Measurements from ENCODE around the gene ITPR3. TPM values are rescaled to one million over a fixed set of nuclear protein-coding genes. Genes with fewer than 3 reads are reported as not detected.

Gene ITPR3
- total and polyA plus RNA-seq, 3 donors from 2014 or later: 58.2 to 146 (median 80.3) TPM

DNA sequence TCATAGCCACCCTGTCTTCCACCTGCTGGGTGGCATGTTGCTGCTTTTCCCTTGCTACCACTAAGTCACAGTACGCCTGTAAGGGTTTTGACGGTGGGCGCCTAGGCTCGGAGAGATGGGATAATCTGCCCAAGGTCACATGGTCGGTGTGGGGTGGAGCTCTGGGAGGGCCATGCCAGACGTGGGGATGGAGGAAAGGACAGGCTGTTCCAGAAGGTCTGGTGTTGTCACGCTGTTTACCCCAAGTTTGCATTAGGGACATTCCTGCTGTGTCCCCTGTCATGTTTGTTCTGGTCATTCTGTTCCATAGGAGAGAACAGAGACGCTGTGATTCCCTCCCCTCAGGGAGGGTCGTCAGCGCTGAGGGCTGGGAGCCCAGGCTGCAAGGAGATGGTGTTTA, 109.5 kb downstream of the ITPR3 start:
- Histone ChIP-seq H3K9me3 (no peaks in the 10 kb centered on the region), H3K4me3 (no peak overlapping the region), H3K4me1 (no peaks in the 10 kb centered on the region), H3K36me3 (ENCODE audit: low read depth, missing control alignments) (no peaks in the 10 kb centered on the region), H3K27ac (no peak overlapping the region), H3K27me3 (no peaks in the 10 kb centered on the region)
- TF ChIP-seq, protein P1, sequence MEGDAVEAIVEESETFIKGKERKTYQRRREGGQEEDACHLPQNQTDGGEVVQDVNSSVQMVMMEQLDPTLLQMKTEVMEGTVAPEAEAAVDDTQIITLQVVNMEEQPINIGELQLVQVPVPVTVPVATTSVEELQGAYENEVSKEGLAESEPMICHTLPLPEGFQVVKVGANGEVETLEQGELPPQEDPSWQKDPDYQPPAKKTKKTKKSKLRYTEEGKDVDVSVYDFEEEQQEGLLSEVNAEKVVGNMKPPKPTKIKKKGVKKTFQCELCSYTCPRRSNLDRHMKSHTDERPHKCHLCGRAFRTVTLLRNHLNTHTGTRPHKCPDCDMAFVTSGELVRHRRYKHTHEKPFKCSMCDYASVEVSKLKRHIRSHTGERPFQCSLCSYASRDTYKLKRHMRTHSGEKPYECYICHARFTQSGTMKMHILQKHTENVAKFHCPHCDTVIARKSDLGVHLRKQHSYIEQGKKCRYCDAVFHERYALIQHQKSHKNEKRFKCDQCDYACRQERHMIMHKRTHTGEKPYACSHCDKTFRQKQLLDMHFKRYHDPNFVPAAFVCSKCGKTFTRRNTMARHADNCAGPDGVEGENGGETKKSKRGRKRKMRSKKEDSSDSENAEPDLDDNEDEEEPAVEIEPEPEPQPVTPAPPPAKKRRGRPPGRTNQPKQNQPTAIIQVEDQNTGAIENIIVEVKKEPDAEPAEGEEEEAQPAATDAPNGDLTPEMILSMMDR (IDR thresholded peaks at IDR 0.05): no peak
- TF ChIP-seq POLR2A (IDR thresholded peaks at IDR 0.05): no peak
- WGBS, 2 donors: 49 to 62% methylated on average over 8 to 10 of the region's 10 CpGs
- intact Hi-C loops (cut with DNase I; ENCODE audit: low total_unique reads): no loop called here
- no peak for DNase-seq

DNA sequence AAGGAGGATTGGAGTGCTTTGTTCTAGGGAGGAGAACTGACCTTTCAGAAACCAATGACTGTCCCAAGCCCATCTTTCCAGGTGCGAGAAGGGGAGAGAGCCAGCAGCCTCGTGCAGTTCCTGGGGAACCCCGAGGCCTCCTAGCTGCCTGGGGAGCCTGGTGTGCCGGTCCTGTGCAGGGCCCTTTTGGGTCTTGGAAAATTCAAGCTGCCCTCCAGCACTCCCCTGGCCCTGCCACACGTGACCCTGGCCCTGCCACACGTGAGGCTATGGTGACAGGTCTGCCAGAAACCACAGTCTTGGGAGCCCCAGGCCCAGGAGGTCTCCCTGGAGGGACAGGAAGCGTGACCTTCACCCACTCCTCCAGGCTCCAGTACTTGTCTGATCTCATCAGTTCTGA, 109.9 kb downstream of the ITPR3 start:
- no peaks in the 10 kb centered on the region for H3K4me1 ChIP-seq
- 88 to 100% methylated on average over 2 to 7 of the region's 7 CpGs for WGBS, 2 donors

DNA sequence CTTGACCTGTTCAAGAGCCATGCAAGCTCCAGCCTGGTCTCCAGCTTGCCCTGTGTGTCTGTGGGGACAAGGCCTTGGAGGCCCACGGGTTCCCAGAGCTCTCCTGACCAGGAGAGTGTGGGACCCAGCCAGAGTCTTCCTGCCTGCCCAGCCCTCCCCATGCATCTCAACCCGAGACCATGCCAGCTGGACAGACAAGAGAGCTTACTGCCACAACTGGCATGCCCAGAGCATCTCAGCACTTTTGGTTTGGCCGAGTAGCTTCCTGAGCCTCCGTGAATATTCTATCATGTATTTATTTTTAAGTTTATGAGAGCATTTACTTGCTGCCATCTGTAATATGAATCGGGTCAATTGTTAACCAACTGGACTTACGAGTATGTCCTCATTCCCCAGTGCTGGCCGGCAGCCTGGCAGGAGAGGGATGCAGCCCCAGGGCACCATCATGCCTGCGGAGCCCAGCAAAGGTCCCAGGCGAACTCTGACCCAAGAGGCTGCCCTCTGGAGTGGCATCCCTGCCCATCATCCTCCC, 110.7 kb downstream of the ITPR3 start:
- Histone ChIP-seq H3K4me3 (no peak overlapping the region), H3K4me1 (no peaks in the 10 kb centered on the region), H3K27me3 (no peaks in the 10 kb centered on the region), H3K36me3 (ENCODE audit: low read depth, missing control alignments) (no peaks in the 10 kb centered on the region), H3K9me3 (no peaks in the 10 kb centered on the region), H3K27ac (no peak overlapping the region)
- WGBS, 2 donors: 90 to 96% methylated on average over 8 to 9 of the region's 9 CpGs
- intact Hi-C loops (cut with DNase I; ENCODE audit: low total_unique reads): no loop called here
- TF ChIP-seq, protein P1 (IDR thresholded peaks at IDR 0.05): no peak
- no peak for TF ChIP-seq POLR2A (IDR thresholded peaks at IDR 0.05)
- no peak for DNase-seq

More for the DNA sequence above, 109.9 kb downstream of the ITPR3 start:
- no peak for TF ChIP-seq POLR2A (IDR thresholded peaks at IDR 0.05)
- TF ChIP-seq, protein P1 (IDR thresholded peaks at IDR 0.05): no peak
- Histone ChIP-seq H3K4me3 (no peak overlapping the region), H3K9me3 (no peaks in the 10 kb centered on the region), H3K36me3 (ENCODE audit: low read depth, missing control alignments) (no peaks in the 10 kb centered on the region), H3K27me3 (no peaks in the 10 kb centered on the region), H3K27ac (no peak overlapping the region)
- no peak for DNase-seq
- intact Hi-C loops (cut with DNase I; ENCODE audit: low total_unique reads): no loop called here

GRCh38 chr6:33732385-33732784, 111.3 kb downstream of the ITPR3 start:
- WGBS, 2 donors: 82 to 89% methylated on average over 6 of the region's 6 CpGs
- Histone ChIP-seq H3K4me3 (no peak overlapping the region), H3K36me3 (ENCODE audit: low read depth, missing control alignments) (no peaks in the 10 kb centered on the region), H3K4me1 (no peaks in the 10 kb centered on the region), H3K27ac (no peak overlapping the region), H3K9me3 (no peaks in the 10 kb centered on the region), H3K27me3 (no peaks in the 10 kb centered on the region)
- intact Hi-C loops (cut with DNase I; ENCODE audit: low total_unique reads): no loop called here
- DNase-seq: no peak
- TF ChIP-seq POLR2A (IDR thresholded peaks at IDR 0.05): no peak
- TF ChIP-seq, protein P1 (IDR thresholded peaks at IDR 0.05): no peak
